K562 (cell line): ENCODE measurements around the gene ARHGEF7. TPM values are rescaled to one million over a fixed set of nuclear protein-coding genes. Genes with fewer than 3 reads are reported as not detected.

Experiments
- ATAC-seq: fragments of 200-7000 bp; cut with Tn5 transposase; 3 replicates; pipeline ENCODE4 v1.9.1; 2020; ENCODE audit warnings: moderate library complexity
- BruUV-seq: library from RNA; stranded (reverse); fragments of 400-500 nt; replicated peaks from 2 replicates; lab custom pipeline; 2021; lab: Mats Ljungman, UMichigan
- CTCF ChIA-PET: fragments of 300-600 bp; formaldehyde crosslinking; extraction: SDS; loops from one replicate; lab custom pipeline; 2021; ENCODE audit warnings: low intra/inter-chr PET ratio; lab: Yijun Ruan, JAX
- POLR2A ChIA-PET: fragments of 300-600, 350-650 bp; sonication (Branson Sonifier 250); formaldehyde crosslinking; extraction: SDS; loops from one replicate; lab custom pipeline; 2021; ENCODE audit warnings: antibody characterized with exemption, inconsistent platforms; lab: Yijun Ruan, JAX
- DNase-seq, 4 experiments: peaks; one replicate each; pipeline versions ENCODE4 v3.0.0 to v3.0.0-alpha.2; 2011 to 2018; ENCODE audit warnings: low spot score in 3 of 4, mixed read lengths in 3 of 4; ENCODE audit errors: extremely low read depth in 1 of 4
- FAIRE-seq: peaks from 2 replicates; lab custom pipeline; 2011; peaks lifted over from hg19 to GRCh38; lab: Jason Lieb, UNC
- H2AFZ ChIP-seq: 2 replicates; pipeline ENCODE4 v1.6.0; 2011; ENCODE audit warnings: low read depth, low read length, control low read depth, inconsistent platforms
- H3K27ac ChIP-seq: fragments of 200-600 bp; 3 replicates; pipeline ENCODE4 v1.8.0; 2011; ENCODE audit warnings: low read depth, mild to moderate bottlenecking, control low read depth, inconsistent platforms, low read length, moderate library complexity, mixed read lengths; ENCODE audit errors: extremely low read depth
- H3K27me3 ChIP-seq, 2 experiments: fragments of 300-600 bp in 1 of 2; 2 replicates in 1 of 2; 3 replicates in 1 of 2; pipeline versions ENCODE4 v1.6.0 to v1.8.0; 2011; ENCODE audit warnings: inconsistent platforms in 2 of 2, low read length in 2 of 2, mild to moderate bottlenecking in 1 of 2, mixed read lengths in 1 of 2, moderate library complexity in 1 of 2; ENCODE audit not compliant: control insufficient read depth in 2 of 2, insufficient read depth in 2 of 2
- H3K36me3 ChIP-seq: fragments of 300-600 bp; 3 replicates; pipeline ENCODE4 v1.8.0; 2011; ENCODE audit warnings: mild to moderate bottlenecking, low read length, inconsistent platforms; ENCODE audit not compliant: control insufficient read depth, insufficient read depth
- H3K4me1 ChIP-seq, 2 experiments: fragments of 200-600 bp in 1 of 2; replicated peaks in 1 of 2; 2 replicates in 1 of 2; 3 replicates in 1 of 2; pipeline versions ENCODE4 v1.5.1 to v1.8.0; 2011; ENCODE audit warnings: inconsistent platforms in 2 of 2, low read length in 2 of 2, mild to moderate bottlenecking in 1 of 2, mixed read lengths in 1 of 2, moderate library complexity in 1 of 2; ENCODE audit not compliant: control insufficient read depth in 2 of 2, insufficient read depth in 2 of 2
- H3K4me2 ChIP-seq: 2 replicates; pipeline ENCODE4 v1.6.1; 2011; ENCODE audit warnings: low read length, control low read depth, inconsistent platforms, mixed read lengths; ENCODE audit not compliant: insufficient read depth
- H3K4me3 ChIP-seq: fragments of 200-600 bp; sonication (generic), shearing (Covaris generic); 2 replicates; pipeline ENCODE4 v1.5.1; 2016; ENCODE audit warnings: control low read depth, inconsistent platforms
- H3K79me2 ChIP-seq: fragments of 200-600 bp; 3 replicates; pipeline ENCODE4 v1.8.0; 2011; ENCODE audit warnings: low read length, inconsistent platforms; ENCODE audit not compliant: control insufficient read depth, insufficient read depth
- H3K9ac ChIP-seq, 2 experiments: 2 replicates each; pipeline versions ENCODE4 v1.6.0 to v1.6.1; 2011; ENCODE audit warnings: low read depth in 2 of 2, low read length in 2 of 2, control low read depth in 1 of 2, inconsistent platforms in 1 of 2, mild to moderate bottlenecking in 1 of 2, mixed read lengths in 1 of 2; ENCODE audit not compliant: insufficient read depth in 1 of 2
- H3K9me1 ChIP-seq: one replicate; pipeline ENCODE4 v1.6.0; 2011; ENCODE audit warnings: inconsistent platforms, mild to moderate bottlenecking, low read length, moderate library complexity; ENCODE audit not compliant: control insufficient read depth, insufficient read depth
- H3K9me3 ChIP-seq: replicated peaks from 2 replicates; pipeline ENCODE4 v1.5.1; 2011; ENCODE audit warnings: low read depth, low read length, inconsistent platforms; ENCODE audit not compliant: control insufficient read depth, insufficient read depth
- H4K20me1 ChIP-seq: replicated peaks from 2 replicates; pipeline ENCODE4 v1.6.1; 2011; ENCODE audit warnings: low read length, inconsistent platforms, mixed read lengths; ENCODE audit not compliant: control insufficient read depth, insufficient read depth
- EGR1 ChIP-seq: fragments of 450-650 bp; conservative IDR thresholded peaks from 2 replicates; pipeline ENCODE4 v1.6.1; 2017; ENCODE audit warnings: mild to moderate bottlenecking
- FOXO4 ChIP-seq: fragments of 450-650 bp; formaldehyde crosslinking; IDR thresholded peaks from 2 replicates; pipeline ENCODE4 v1.4.0; 2020; ENCODE audit warnings: mild to moderate bottlenecking, moderate library complexity
- HDGF ChIP-seq: fragments of 450-650 bp; IDR thresholded peaks from 2 replicates; pipeline ENCODE4 v1.6.1; 2016
- RUNX1 ChIP-seq: sonication (generic); IDR thresholded peaks from 2 replicates; pipeline ENCODE4 v1.6.1; 2016; ENCODE audit warnings: antibody characterized with exemption, low read depth
- SMC3 ChIP-seq: conservative IDR thresholded peaks from 2 replicates; pipeline ENCODE4 v1.6.1; 2011; ENCODE audit warnings: low read depth, low read length, improper control_type of control experiment; ENCODE audit not compliant: insufficient read depth
- SP2 ChIP-seq: IDR thresholded peaks from 2 replicates; pipeline ENCODE4 v1.6.1; 2011; ENCODE audit warnings: mild to moderate bottlenecking, low read depth, low read length, moderate library complexity; ENCODE audit not compliant: poor library complexity, severe bottlenecking; ENCODE audit errors: extremely low read depth
- TCF3 ChIP-seq: sonication (generic); formaldehyde crosslinking; IDR thresholded peaks from 2 replicates; pipeline ENCODE4 v1.4.0; 2020; ENCODE audit warnings: mild to moderate bottlenecking, missing genetic modification reagents
- VEZF1 ChIP-seq: fragments of 200-800 bp; sonication (Bioruptor generic); IDR thresholded peaks from 2 replicates; pipeline ENCODE4 v1.6.1; 2017; ENCODE audit warnings: missing genetic modification characterization, missing compliant biosample characterization
- ZFP1 ChIP-seq: fragments of 450-650 bp; formaldehyde crosslinking; IDR thresholded peaks from 2 replicates; pipeline ENCODE4 v1.4.0; 2020; ENCODE audit warnings: mild to moderate bottlenecking, mixed read lengths
- ZNF124 ChIP-seq: sonication (generic); formaldehyde crosslinking; IDR thresholded peaks from 2 replicates; pipeline ENCODE4 v1.8.1; 2022; ENCODE audit warnings: missing genetic modification reagents
- ZNF212 ChIP-seq: fragments of 450-650 bp; formaldehyde crosslinking; IDR thresholded peaks from 2 replicates; pipeline ENCODE4 v1.4.0; 2020; ENCODE audit warnings: mild to moderate bottlenecking
- ZNF589 ChIP-seq: fragments of 200-800 bp; sonication (Bioruptor generic); IDR thresholded peaks from 2 replicates; pipeline ENCODE4 v1.6.1; 2016; ENCODE audit warnings: low read depth, missing genetic modification characterization, missing compliant biosample characterization
- WGBS: fragments of 100-300 bp; shearing (Covaris generic); methylation state at CpG from one replicate; pipeline ENCODE4 v1.1.6; 2016; ENCODE audit warnings: low coverage, mixed read lengths; ENCODE audit not compliant: insufficient coverage; ENCODE audit errors: missing lambda C conversion rate; 5-methylcytosine and 5-hydroxymethylcytosine counted together
- in situ Hi-C: fragments of 300-500 bp; cut with MboI; formaldehyde crosslinking; loops from 4 replicates; pipeline ENCODE4 v1.15.0; 2018; ENCODE audit warnings: inconsistent platforms, mixed read lengths
- intact Hi-C: fragments of 100-400 bp; cut with micrococcal nuclease; formaldehyde crosslinking; loops from 2 replicates; pipeline ENCODE4 v1.14.2; 2022
- polyA plus RNA-seq, 8 experiments: library from polyadenylated mRNA; depleted of rRNA in 4 of 8; stranded (reverse) in 5 of 8; unstranded in 3 of 8; fragments of >200 nt; fragmentation: Nextera tagmentation in 2 of 8; fragmentation: Illumina TruSeq in 1 of 8; extraction: Ambion mirVana in 2 of 8; extraction: Trizol in 1 of 8; gene quantifications; 2 replicates each; pipeline versions ENCODE4 v1.2.1 to v1.2.3, GENCODE V29; 2011 to 2014; ENCODE audit warnings: inconsistent platforms in 1 of 8, missing spikeins in 1 of 8
- total RNA-seq, 7 experiments: library from RNA; depleted of rRNA in 6 of 7; stranded (reverse); fragments of >200 nt in 6 of 7; fragmentation: Illumina TruSeq in 2 of 7; extraction: Trizol in 2 of 7; gene quantifications; 2 replicates each; pipeline versions ENCODE4 v1.2.1 to v1.2.3, GENCODE V29; 2011 to 2021; ENCODE audit warnings: low replicate concordance in 1 of 7
- TF ChIP-seq, protein P1 (sequence below): fragments of 450-650 bp; IDR thresholded peaks from 2 replicates; pipeline ENCODE4 v1.6.1; 2017; ENCODE audit warnings: antibody characterized with exemption, mild to moderate bottlenecking

The ARHGEF7 gene
- total and polyA plus RNA-seq, 9 of the 15 experiments (the other 6 are each of a cell fraction or from before 2014, with no cell fraction given), result 2.1 to 26.8 (median 17.5) TPM

DNA sequence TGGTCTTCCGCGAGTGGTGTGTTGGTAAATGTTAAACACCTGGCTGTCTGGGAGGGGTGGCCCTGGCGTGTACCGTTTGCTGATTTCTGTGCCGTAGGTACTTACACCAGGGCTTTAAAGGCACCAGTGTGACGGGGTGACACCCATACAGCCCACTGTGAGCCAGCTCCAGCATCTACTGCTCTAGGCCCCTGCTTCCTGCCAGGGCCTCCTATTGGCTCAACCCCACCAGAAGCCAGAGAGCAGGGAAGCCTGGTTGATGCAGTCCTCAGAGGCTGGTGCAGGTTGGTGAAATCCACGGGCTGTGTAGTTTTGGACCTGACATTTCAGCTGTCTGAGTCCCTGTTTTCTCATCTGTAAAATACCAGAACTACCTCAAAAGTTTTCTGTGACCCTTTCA lies 30.4 kb downstream of the ARHGEF7 start:
- POLR2A ChIA-PET, result interaction anchor here (0.6 kb wide), 1 partner anchor 12 kb away, joined by 3 read pairs; no protein-coding TSS in a partner anchor
- TF ChIP-seq SMC3 (no peak), HDGF (no peak), FOXO4 (CRISPR knock-in tag) (no peak), ZNF589 (CRISPR knock-in tag) (no peak), SP2 (no peak), ZNF212 (no peak), RUNX1 (no peak), ZFP1 (CRISPR knock-in tag) (no peak), EGR1 (no peak), VEZF1 (no peak), ZNF124 (CRISPR knock-in tag) (no peak), TCF3 (CRISPR knock-in tag) (no peak)
- TF ChIP-seq, protein P1, sequence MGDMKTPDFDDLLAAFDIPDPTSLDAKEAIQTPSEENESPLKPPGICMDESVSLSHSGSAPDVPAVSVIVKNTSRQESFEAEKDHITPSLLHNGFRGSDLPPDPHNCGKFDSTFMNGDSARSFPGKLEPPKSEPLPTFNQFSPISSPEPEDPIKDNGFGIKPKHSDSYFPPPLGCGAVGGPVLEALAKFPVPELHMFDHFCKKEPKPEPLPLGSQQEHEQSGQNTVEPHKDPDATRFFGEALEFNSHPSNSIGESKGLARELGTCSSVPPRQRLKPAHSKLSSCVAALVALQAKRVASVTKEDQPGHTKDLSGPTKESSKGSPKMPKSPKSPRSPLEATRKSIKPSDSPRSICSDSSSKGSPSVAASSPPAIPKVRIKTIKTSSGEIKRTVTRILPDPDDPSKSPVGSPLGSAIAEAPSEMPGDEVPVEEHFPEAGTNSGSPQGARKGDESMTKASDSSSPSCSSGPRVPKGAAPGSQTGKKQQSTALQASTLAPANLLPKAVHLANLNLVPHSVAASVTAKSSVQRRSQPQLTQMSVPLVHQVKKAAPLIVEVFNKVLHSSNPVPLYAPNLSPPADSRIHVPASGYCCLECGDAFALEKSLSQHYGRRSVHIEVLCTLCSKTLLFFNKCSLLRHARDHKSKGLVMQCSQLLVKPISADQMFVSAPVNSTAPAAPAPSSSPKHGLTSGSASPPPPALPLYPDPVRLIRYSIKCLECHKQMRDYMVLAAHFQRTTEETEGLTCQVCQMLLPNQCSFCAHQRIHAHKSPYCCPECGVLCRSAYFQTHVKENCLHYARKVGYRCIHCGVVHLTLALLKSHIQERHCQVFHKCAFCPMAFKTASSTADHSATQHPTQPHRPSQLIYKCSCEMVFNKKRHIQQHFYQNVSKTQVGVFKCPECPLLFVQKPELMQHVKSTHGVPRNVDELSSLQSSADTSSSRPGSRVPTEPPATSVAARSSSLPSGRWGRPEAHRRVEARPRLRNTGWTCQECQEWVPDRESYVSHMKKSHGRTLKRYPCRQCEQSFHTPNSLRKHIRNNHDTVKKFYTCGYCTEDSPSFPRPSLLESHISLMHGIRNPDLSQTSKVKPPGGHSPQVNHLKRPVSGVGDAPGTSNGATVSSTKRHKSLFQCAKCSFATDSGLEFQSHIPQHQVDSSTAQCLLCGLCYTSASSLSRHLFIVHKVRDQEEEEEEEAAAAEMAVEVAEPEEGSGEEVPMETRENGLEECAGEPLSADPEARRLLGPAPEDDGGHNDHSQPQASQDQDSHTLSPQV, result no peak
- TF ChIP-seq, all 486 proteins: peak for 0
- no peaks in the 10 kb centered on the region for H3K9me3 ChIP-seq
- peaks cover 17 to 22% of the 10 kb centered on the region in 2 experiments; a peak in 4 of 5 replicates for H3K27me3 ChIP-seq
- H3K27ac ChIP-seq, result no peak overlapping the region
- intact Hi-C loops, result no loop called here
- no peaks in the 10 kb centered on the region for H4K20me1 ChIP-seq
- ATAC-seq (no peak), DNase-seq (no peak), FAIRE-seq (no peak)
- no peaks in the 10 kb centered on the region for H3K4me1 ChIP-seq
- H3K4me3 ChIP-seq, result no peak overlapping the region
- no TSS peak for BruUV-seq
- H3K79me2 ChIP-seq, result no peaks in the 10 kb centered on the region
- H3K36me3 ChIP-seq, result no peaks in the 10 kb centered on the region
- H2AFZ ChIP-seq, result no peak overlapping the region
- no peaks in the 10 kb centered on the region for H3K9me1 ChIP-seq
- WGBS, result 4% methylated on average over 7 of the region's 7 CpGs
- H3K9ac ChIP-seq, result no peak overlapping the region
- CTCF ChIA-PET, result no interaction called here
- no peak overlapping the region for H3K4me2 ChIP-seq
- in situ Hi-C loops, result no loop called here
